HepG2 (cell line): ENCODE results near the gene SYMPK. TPM values are rescaled to one million over a fixed set of nuclear protein-coding genes. Genes with fewer than 3 reads are reported as not detected.

Source experiments
- ETV5 ChIP-seq: IDR thresholded peaks from 2 replicates; pipeline ENCODE4 v1.6.1; 2018; ENCODE audit warnings: missing biosample characterization, missing genetic modification reagents, inconsistent platforms, borderline replicate concordance
- FOXA3 ChIP-seq: IDR thresholded peaks from 2 replicates; pipeline ENCODE4 v1.6.1; 2016; ENCODE audit warnings: missing genetic modification reagents, missing compliant biosample characterization
- FOXK2 ChIP-seq: fragments of 450-650 bp; IDR thresholded peaks from 2 replicates; pipeline ENCODE4 v1.6.1; 2016
- KMT2B ChIP-seq: IDR thresholded peaks from 2 replicates; pipeline ENCODE4 v1.6.1; 2016; ENCODE audit warnings: missing genetic modification reagents, missing compliant biosample characterization
- MAF1 ChIP-seq: sonication (generic); formaldehyde crosslinking; IDR thresholded peaks from 2 replicates; pipeline ENCODE4 v1.5.0; 2020; ENCODE audit warnings: missing genetic modification reagents, borderline replicate concordance
- SCMH1 ChIP-seq: sonication (generic); formaldehyde crosslinking; IDR thresholded peaks from 2 replicates; pipeline ENCODE4 v1.9.0; 2021; ENCODE audit warnings: missing genetic modification reagents, mild to moderate bottlenecking, borderline replicate concordance
- SP4 ChIP-seq: sonication (generic); formaldehyde crosslinking; IDR thresholded peaks from 2 replicates; pipeline ENCODE4 v1.8.1; 2023; ENCODE audit warnings: mild to moderate bottlenecking, missing genetic modification reagents
- ZBTB42 ChIP-seq: sonication (generic); formaldehyde crosslinking; IDR thresholded peaks from 2 replicates; pipeline ENCODE4 v1.5.0; 2020; ENCODE audit warnings: mild to moderate bottlenecking, missing genetic modification reagents
- ZNF234 ChIP-seq: sonication (generic); formaldehyde crosslinking; conservative IDR thresholded peaks from 2 replicates; pipeline ENCODE4 v1.5.1; 2020; ENCODE audit warnings: mild to moderate bottlenecking, missing genetic modification reagents
- ZNF30 ChIP-seq: sonication (generic); formaldehyde crosslinking; IDR thresholded peaks from 2 replicates; pipeline ENCODE4 v1.5.0; 2020; ENCODE audit warnings: mild to moderate bottlenecking, missing genetic modification reagents
- ZNF329 ChIP-seq: sonication (generic); formaldehyde crosslinking; IDR thresholded peaks from 2 replicates; pipeline ENCODE4 v1.9.0; 2021; ENCODE audit warnings: low read depth, mild to moderate bottlenecking, missing genetic modification reagents
- ZNF468 ChIP-seq: sonication (generic); formaldehyde crosslinking; IDR thresholded peaks from 2 replicates; pipeline ENCODE4 v1.8.0; 2022; ENCODE audit warnings: mild to moderate bottlenecking, moderate library complexity, missing genetic modification reagents
- ZNF550 ChIP-seq: sonication (generic); formaldehyde crosslinking; IDR thresholded peaks from 2 replicates; pipeline ENCODE4 v1.4.0; 2020; ENCODE audit warnings: mild to moderate bottlenecking, missing genetic modification reagents, borderline replicate concordance
- ZNF598 ChIP-seq: sonication (generic); formaldehyde crosslinking; IDR thresholded peaks from 2 replicates; pipeline ENCODE4 v1.5.1; 2020; ENCODE audit warnings: mild to moderate bottlenecking, missing genetic modification reagents, borderline replicate concordance
- ZNF709 ChIP-seq: sonication (generic); formaldehyde crosslinking; IDR thresholded peaks from 2 replicates; pipeline ENCODE4 v1.5.0; 2020; ENCODE audit warnings: mild to moderate bottlenecking, missing genetic modification reagents
- ZNF776 ChIP-seq: sonication (generic); formaldehyde crosslinking; IDR thresholded peaks from 2 replicates; pipeline ENCODE4 v1.4.0; 2020; ENCODE audit warnings: mild to moderate bottlenecking, missing genetic modification reagents
- polyA plus RNA-seq, 8 experiments: library from polyadenylated mRNA; depleted of rRNA in 3 of 8; stranded (reverse) in 7 of 8; unstranded in 1 of 8; fragments of >200 nt; fragmentation: Illumina TruSeq in 4 of 8; extraction: Trizol in 4 of 8; gene quantifications; 2 replicates each; pipeline versions ENCODE4 v1.2.1 to v1.2.3, GENCODE V29; 2011 to 2016; ENCODE audit warnings: low read depth in 4 of 8, missing spikeins in 1 of 8, mixed read lengths in 1 of 8; ENCODE audit not compliant: insufficient read depth in 1 of 8
- total RNA-seq, 5 experiments: library from RNA; depleted of rRNA; stranded (reverse); fragments of >200 nt; fragmentation: Illumina TruSeq; extraction: Trizol; gene quantifications; 2 replicates each; pipeline ENCODE4 v1.2.3, GENCODE V29; 2016; ENCODE audit warnings: low read depth in 1 of 5
- TF ChIP-seq, protein P1 (sequence below): sonication (generic); formaldehyde crosslinking; IDR thresholded peaks from 2 replicates; pipeline ENCODE4 v1.5.0; 2020; ENCODE audit warnings: missing genetic modification reagents, mild to moderate bottlenecking, borderline replicate concordance
- TF ChIP-seq, protein P2 (sequence below): sonication (generic); formaldehyde crosslinking; IDR thresholded peaks from 2 replicates; pipeline ENCODE4 v1.5.0; 2020; ENCODE audit warnings: missing genetic modification reagents
- TF ChIP-seq, protein P3 (sequence below): sonication (generic); formaldehyde crosslinking; IDR thresholded peaks from 2 replicates; pipeline ENCODE4 v1.4.0; 2020; ENCODE audit warnings: missing genetic modification reagents, mild to moderate bottlenecking, borderline replicate concordance
- TF ChIP-seq, protein P4 (sequence below): sonication (generic); formaldehyde crosslinking; IDR thresholded peaks from 2 replicates; pipeline ENCODE4 v1.8.1; 2023; ENCODE audit warnings: mild to moderate bottlenecking, missing genetic modification reagents
- TF ChIP-seq, protein P5 (sequence below): IDR thresholded peaks from 2 replicates; pipeline ENCODE4 v1.6.1; 2012; ENCODE audit warnings: low read depth, low read length, improper control_type of control experiment
- TF ChIP-seq, protein P6 (sequence below): sonication (generic); formaldehyde crosslinking; IDR thresholded peaks from 2 replicates; pipeline ENCODE4 v1.8.1; 2023; ENCODE audit warnings: missing genetic modification reagents, mild to moderate bottlenecking, borderline replicate concordance

The SYMPK gene
- total and polyA plus RNA-seq, 2 of the 13 experiments (the other 11 are each of a cell fraction or from before 2014, with no cell fraction given) = 21.9 to 55.7 TPM

DNA sequence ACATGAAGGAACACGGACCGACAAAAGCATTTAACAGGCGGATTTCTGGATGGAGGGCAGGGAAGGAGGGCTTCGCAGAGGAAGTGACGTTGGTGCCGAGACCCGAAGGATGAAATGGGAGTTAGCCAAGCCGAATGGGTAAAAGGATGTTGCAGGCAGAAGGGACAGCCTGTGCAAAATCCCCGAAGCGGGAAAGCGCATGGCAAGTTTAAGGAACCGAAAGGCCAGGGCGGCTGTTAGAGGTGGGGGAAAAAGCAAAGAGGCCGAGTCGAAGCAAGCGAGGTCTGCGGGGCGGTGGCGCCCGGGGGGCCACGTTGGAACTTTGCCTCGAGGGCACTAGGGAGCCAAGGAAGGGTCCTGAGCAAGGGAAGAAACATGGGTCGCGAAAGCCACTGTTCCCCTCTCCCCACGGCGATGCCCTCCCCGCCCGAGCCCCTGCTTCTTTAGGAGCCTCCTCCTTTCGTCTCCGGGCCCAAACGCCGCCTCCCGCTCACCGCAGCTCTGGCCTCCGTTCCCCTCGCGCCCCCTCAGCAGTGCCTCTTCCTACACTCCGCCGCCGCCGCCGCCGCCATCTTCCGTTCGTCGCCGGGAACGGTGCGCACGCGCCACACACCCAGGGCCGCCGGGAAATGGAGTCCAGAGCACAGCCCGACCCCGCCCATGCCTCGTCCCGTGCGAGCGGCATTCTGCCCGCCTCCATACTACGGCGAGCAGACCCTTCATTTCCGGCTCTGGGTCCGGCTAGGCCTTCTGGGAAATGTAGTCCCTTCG lies at the start of gene SYMPK (continued):
- TF ChIP-seq, protein P1, sequence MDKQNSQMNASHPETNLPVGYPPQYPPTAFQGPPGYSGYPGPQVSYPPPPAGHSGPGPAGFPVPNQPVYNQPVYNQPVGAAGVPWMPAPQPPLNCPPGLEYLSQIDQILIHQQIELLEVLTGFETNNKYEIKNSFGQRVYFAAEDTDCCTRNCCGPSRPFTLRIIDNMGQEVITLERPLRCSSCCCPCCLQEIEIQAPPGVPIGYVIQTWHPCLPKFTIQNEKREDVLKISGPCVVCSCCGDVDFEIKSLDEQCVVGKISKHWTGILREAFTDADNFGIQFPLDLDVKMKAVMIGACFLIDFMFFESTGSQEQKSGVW = no peak
- no peak for TF ChIP-seq ZNF30
- no peak for TF ChIP-seq ZNF709
- no peak; the same call in 1 of the 2 replicates for TF ChIP-seq ZNF776 (CRISPR knock-in tag)
- TF ChIP-seq FOXK2 = no peak
- TF ChIP-seq, protein P2, sequence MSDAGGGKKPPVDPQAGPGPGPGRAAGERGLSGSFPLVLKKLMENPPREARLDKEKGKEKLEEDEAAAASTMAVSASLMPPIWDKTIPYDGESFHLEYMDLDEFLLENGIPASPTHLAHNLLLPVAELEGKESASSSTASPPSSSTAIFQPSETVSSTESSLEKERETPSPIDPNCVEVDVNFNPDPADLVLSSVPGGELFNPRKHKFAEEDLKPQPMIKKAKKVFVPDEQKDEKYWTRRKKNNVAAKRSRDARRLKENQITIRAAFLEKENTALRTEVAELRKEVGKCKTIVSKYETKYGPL (CRISPR knock-in tag) = no peak
- TF ChIP-seq ZNF550 (CRISPR knock-in tag) = 0 out of 2 replicates have a peak, but pooled peaks have one; percentile 91
- peak; percentile 7; the same call in 1 of the 2 replicates for TF ChIP-seq ZNF598 (CRISPR knock-in tag)
- TF ChIP-seq, protein P3, sequence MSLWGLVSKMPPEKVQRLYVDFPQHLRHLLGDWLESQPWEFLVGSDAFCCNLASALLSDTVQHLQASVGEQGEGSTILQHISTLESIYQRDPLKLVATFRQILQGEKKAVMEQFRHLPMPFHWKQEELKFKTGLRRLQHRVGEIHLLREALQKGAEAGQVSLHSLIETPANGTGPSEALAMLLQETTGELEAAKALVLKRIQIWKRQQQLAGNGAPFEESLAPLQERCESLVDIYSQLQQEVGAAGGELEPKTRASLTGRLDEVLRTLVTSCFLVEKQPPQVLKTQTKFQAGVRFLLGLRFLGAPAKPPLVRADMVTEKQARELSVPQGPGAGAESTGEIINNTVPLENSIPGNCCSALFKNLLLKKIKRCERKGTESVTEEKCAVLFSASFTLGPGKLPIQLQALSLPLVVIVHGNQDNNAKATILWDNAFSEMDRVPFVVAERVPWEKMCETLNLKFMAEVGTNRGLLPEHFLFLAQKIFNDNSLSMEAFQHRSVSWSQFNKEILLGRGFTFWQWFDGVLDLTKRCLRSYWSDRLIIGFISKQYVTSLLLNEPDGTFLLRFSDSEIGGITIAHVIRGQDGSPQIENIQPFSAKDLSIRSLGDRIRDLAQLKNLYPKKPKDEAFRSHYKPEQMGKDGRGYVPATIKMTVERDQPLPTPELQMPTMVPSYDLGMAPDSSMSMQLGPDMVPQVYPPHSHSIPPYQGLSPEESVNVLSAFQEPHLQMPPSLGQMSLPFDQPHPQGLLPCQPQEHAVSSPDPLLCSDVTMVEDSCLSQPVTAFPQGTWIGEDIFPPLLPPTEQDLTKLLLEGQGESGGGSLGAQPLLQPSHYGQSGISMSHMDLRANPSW (CRISPR knock-in tag) = no peak
- TF ChIP-seq, protein P4, sequence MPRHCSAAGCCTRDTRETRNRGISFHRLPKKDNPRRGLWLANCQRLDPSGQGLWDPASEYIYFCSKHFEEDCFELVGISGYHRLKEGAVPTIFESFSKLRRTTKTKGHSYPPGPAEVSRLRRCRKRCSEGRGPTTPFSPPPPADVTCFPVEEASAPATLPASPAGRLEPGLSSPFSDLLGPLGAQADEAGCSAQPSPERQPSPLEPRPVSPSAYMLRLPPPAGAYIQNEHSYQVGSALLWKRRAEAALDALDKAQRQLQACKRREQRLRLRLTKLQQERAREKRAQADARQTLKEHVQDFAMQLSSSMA (CRISPR knock-in tag) = peak; percentile 37; the same call in 1 of the 2 replicates
- peak; percentile 66 for TF ChIP-seq FOXA3 (CRISPR knock-in tag)
- TF ChIP-seq ZNF234 (CRISPR knock-in tag) = no peak
- TF ChIP-seq, protein P5, sequence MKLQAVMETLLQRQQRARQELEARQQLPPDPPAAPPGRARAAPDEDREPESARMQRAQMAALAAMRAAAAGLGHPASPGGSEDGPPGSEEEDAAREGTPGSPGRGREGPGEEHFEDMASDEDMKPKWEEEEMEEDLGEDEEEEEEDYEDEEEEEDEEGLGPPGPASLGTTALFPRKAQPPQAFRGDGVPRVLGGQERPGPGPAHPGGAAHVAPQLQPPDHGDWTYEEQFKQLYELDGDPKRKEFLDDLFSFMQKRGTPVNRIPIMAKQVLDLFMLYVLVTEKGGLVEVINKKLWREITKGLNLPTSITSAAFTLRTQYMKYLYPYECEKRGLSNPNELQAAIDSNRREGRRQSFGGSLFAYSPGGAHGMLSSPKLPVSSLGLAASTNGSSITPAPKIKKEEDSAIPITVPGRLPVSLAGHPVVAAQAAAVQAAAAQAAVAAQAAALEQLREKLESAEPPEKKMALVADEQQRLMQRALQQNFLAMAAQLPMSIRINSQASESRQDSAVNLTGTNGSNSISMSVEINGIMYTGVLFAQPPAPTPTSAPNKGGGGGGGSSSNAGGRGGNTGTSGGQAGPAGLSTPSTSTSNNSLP = 0 out of 2 replicates have a peak, but pooled peaks have one; percentile 14
- no peak for TF ChIP-seq ZNF468 (CRISPR knock-in tag)
- 0 out of 2 replicates have a peak, but pooled peaks have one; percentile 50 for TF ChIP-seq ZBTB42 (CRISPR knock-in tag)
- TF ChIP-seq, protein P6, sequence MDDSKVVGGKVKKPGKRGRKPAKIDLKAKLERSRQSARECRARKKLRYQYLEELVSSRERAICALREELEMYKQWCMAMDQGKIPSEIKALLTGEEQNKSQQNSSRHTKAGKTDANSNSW (CRISPR knock-in tag) = no peak
- 0 out of 2 replicates have a peak, but pooled peaks have one; percentile 26 for TF ChIP-seq ZNF329 (CRISPR knock-in tag)
- TF ChIP-seq ETV5 (CRISPR knock-in tag) = peak; percentile 86
- TF ChIP-seq SCMH1 (CRISPR knock-in tag) = no peak
- peak; percentile 69 for TF ChIP-seq KMT2B (CRISPR knock-in tag)
- 0 out of 2 replicates have a peak, but pooled peaks have one; percentile 62 for TF ChIP-seq MAF1 (CRISPR knock-in tag)
- TF ChIP-seq SP4 = peak; percentile 85
